GM10248 (cell line): ENCODE data around the gene CCDC102A.

ENCODE experiments used
- CTCF ChIA-PET: fragments of 300-600 bp; sonication (Branson Sonifier 250); formaldehyde crosslinking; extraction: SDS; loops from one replicate; lab custom pipeline; 2021; ENCODE audit warnings: antibody characterized with exemption; lab: Yijun Ruan, JAX
- POLR2A ChIA-PET: fragments of 350-650 bp; sonication (Branson Sonifier 250); formaldehyde crosslinking; extraction: SDS; loops from one replicate; lab custom pipeline; 2020; ENCODE audit warnings: antibody characterized with exemption; lab: Yijun Ruan, JAX
- DNase-seq: peaks from one replicate; pipeline ENCODE4 v3.0.0; 2012; ENCODE audit errors: extremely low spot score
- TF ChIP-seq, protein P1 (sequence below): IDR thresholded peaks from 2 replicates; pipeline ENCODE4 v1.5.1; 2012; ENCODE audit warnings: mild to moderate bottlenecking, low read depth; ENCODE audit errors: extremely low read depth, missing control alignments, control extremely low read depth

Gene CCDC102A

GRCh38 chr16:57530522-57531252 is 5.7 kb downstream of the CCDC102A start:
- TF ChIP-seq, protein P1, sequence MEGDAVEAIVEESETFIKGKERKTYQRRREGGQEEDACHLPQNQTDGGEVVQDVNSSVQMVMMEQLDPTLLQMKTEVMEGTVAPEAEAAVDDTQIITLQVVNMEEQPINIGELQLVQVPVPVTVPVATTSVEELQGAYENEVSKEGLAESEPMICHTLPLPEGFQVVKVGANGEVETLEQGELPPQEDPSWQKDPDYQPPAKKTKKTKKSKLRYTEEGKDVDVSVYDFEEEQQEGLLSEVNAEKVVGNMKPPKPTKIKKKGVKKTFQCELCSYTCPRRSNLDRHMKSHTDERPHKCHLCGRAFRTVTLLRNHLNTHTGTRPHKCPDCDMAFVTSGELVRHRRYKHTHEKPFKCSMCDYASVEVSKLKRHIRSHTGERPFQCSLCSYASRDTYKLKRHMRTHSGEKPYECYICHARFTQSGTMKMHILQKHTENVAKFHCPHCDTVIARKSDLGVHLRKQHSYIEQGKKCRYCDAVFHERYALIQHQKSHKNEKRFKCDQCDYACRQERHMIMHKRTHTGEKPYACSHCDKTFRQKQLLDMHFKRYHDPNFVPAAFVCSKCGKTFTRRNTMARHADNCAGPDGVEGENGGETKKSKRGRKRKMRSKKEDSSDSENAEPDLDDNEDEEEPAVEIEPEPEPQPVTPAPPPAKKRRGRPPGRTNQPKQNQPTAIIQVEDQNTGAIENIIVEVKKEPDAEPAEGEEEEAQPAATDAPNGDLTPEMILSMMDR: no peak
- CTCF ChIA-PET: interaction anchor here (0.7 to 3.0 kb wide), 6 partner anchors 8 to 70 kb away, joined by 3 to 10 read pairs (median 6); no protein-coding TSS in a partner anchor
- peak; percentile 8 for DNase-seq
- POLR2A ChIA-PET: interaction anchor here (1.1 kb wide), 1 partner anchor 11 kb away, joined by 4 read pairs; no protein-coding TSS in a partner anchor

DNA sequence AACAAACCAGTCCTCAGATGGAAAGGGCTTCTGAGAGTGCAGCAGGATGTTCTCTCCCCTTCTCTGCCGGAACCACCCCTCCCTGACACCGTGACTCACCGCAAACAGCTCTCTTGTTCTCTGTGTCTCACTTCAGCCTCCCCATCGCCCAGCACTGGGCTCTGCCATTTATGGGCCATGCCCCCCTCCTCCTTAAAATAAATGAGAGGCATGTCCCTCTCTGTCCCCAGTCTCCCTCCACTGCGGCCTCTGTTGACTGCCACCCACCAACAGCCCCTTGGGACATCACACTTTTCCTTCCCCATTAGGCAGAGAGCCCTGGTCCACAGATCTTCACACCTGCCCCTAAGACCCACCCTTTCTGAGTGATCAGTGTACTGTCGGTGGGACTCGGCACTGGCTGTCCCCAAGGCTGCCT is 6.3 kb downstream of the CCDC102A start:
- ChIA-PET CTCF (interaction anchor here (1.0 to 3.0 kb wide), 2 partner anchors 7 to 10 kb away, joined by 8 to 10 read pairs; no protein-coding TSS in a partner anchor), POLR2A (interaction anchor here (1.1 kb wide), 1 partner anchor 10 kb away, joined by 4 read pairs; no protein-coding TSS in a partner anchor)
- peak; percentile 77 for DNase-seq
- TF ChIP-seq, protein P1: no peak

- ChIA-PET CTCF (interaction anchor here (1.0 to 2.4 kb wide), 3 partner anchors 10 to 112 kb away, joined by 8 to 14 read pairs (median 8); no protein-coding TSS in a partner anchor), POLR2A (interaction anchor here (1.1 kb wide), 1 partner anchor 10 kb away, joined by 4 read pairs; no protein-coding TSS in a partner anchor)
- DNase-seq: no peak
- TF ChIP-seq, protein P1: no peak
These were observed 6.8 kb downstream of the CCDC102A start for GRCh38 chr16:57529391-57530103.

DNA sequence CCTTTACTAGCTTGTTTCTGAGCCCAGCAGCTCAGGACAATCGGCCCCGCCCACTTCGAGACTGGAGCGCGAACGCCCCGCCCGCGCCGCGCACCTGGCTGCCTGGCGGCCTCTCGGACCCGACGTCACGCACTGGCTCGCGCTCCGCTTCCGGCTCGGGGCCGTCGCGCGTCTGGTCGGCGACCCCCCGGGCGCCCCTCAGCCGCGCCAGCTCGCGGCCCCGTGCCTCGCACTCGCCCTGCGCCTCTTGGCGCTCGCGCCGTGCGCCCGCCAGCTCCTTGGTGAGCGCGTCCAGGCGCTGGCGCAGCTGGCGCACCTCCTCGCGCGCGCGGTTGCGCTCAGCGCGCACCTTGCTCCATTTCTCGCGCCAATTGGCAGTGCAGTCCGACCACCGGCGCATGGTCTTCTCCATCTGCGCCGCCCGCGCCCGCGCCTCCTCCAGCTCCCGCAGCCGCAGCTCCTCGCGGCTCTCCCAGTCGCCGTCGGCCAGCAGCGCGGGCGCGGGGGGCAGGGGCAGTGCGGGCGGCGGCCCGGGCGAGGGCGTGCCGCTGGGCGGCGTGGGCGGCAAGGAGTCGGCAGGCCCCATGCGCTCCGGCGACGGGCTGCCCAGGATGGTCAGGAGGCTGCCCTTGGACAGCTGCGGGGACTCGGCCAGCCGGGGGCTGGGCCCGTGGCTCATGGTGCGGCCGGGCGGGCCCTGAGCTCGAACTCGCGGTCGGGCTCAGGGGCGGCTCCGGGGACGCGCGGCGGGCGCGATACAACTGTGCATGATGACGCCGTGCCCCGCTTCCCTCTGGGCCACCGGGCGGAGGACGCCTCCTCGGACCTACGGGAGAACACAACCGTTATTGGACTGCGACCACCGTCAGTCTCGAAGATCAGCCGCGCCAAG is 7.6 kb downstream of the CCDC102A start:
- DNase-seq: no peak
- ChIA-PET CTCF (interaction anchor here (1.0 to 2.4 kb wide), 4 partner anchors 9 to 111 kb away, joined by 3 to 14 read pairs (median 6); no protein-coding TSS in a partner anchor), POLR2A (no interaction called here)
- TF ChIP-seq, protein P1: no peak

DNA sequence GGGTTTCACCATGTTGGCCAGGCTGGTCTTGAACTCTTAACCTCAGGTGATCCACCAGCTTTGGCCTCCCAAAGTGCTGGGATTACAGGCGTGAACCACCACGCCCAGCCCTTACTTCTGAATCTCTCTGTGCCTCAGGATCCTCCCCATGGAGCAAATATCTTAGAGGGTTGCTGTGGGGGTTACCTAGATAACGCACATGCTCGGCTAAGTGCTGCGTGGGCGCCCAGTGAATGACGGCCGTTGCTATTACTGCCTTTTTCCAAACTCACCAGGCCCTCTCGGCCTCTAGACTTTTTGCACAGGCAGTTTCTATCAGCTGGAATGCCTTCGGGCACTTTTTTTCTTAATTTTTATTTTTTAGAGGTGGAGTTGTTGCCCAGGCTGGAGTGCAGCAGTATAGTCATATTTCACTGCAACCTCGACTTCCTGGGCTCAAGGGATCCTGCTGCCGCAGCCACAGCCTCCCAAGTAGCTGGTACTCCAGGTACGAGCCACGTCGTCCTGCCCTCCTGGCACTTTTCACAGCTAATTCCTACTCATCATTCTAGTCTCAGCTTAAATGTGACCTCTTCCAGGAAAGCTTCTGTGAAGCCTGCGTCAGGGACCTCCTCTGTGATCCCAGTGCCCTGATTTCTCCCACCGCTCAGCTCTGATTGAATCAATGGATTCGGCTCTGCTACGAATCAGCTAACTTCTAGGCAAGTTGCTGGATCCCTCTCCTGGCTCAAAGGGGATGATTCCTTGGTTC is 8.6 kb downstream of the CCDC102A start:
- no peak for DNase-seq
- ChIA-PET CTCF (interaction anchor here (1.0 to 2.4 kb wide), 4 partner anchors 9 to 110 kb away, joined by 3 to 14 read pairs (median 6); no protein-coding TSS in a partner anchor), POLR2A (no interaction called here)
- TF ChIP-seq, protein P1: no peak
